A673 (cell line): ENCODE results near the gene SPEM1. TPM values are rescaled to one million over a fixed set of nuclear protein-coding genes. Genes with fewer than 3 reads are reported as not detected.

Experiments used
- BruUV-seq: library from RNA; stranded (reverse); fragments of 400-500 nt; replicated peaks from 2 replicates; lab custom pipeline; 2021; lab: Mats Ljungman, UMichigan
- CTCF ChIA-PET: fragments of 300-600 bp; sonication (Branson Sonifier 250); formaldehyde crosslinking; loops from one replicate; lab custom pipeline; 2022; ENCODE audit warnings: antibody characterized with exemption; lab: Charles Lee
- POLR2A ChIA-PET: fragments of 300-600 bp; sonication (Branson Sonifier 250); formaldehyde crosslinking; loops from one replicate; lab custom pipeline; 2022; ENCODE audit warnings: antibody characterized with exemption; ENCODE audit not compliant: low non-redundant PET; lab: Charles Lee
- DNase-seq: peaks from one replicate; pipeline ENCODE4 v3.0.0-alpha.2; 2015; ENCODE audit warnings: low spot score
- H3K27ac ChIP-seq: fragments of 200-600 bp; sonication (generic); 2 replicates; pipeline ENCODE4 v1.5.1; 2016; ENCODE audit warnings: mixed run types, low read depth, mild to moderate bottlenecking, mixed read lengths, antibody characterized with exemption, low read length; ENCODE audit not compliant: poor library complexity, severe bottlenecking
- H3K27me3 ChIP-seq: fragments of 200-600 bp; sonication (generic); replicated peaks from 2 replicates; pipeline ENCODE4 v1.6.1; 2017; ENCODE audit warnings: mixed run types, low read depth, mild to moderate bottlenecking, mixed read lengths, antibody characterized with exemption, low read length; ENCODE audit not compliant: insufficient read depth, poor library complexity
- H3K36me3 ChIP-seq: fragments of 200-600 bp; sonication (generic); 2 replicates; pipeline ENCODE4 v1.6.1; 2016; ENCODE audit warnings: mixed run types, mild to moderate bottlenecking, mixed read lengths, antibody characterized with exemption, low read length; ENCODE audit not compliant: insufficient read depth, poor library complexity, severe bottlenecking
- H3K4me1 ChIP-seq: fragments of 200-600 bp; sonication (generic); 2 replicates; pipeline ENCODE4 v1.6.1; 2017; ENCODE audit warnings: mixed run types, mild to moderate bottlenecking, mixed read lengths, antibody characterized with exemption, low read length; ENCODE audit not compliant: insufficient read depth, poor library complexity, severe bottlenecking
- H3K4me3 ChIP-seq: fragments of 200-600 bp; sonication (generic); 2 replicates; pipeline ENCODE4 v1.5.1; 2016; ENCODE audit warnings: low read depth, mixed run types, mild to moderate bottlenecking, mixed read lengths, low read length; ENCODE audit not compliant: poor library complexity, severe bottlenecking
- H3K9me3 ChIP-seq: fragments of 200-600 bp; sonication (generic); 2 replicates; pipeline ENCODE4 v1.6.1; 2016; ENCODE audit warnings: mixed run types, low read depth, mild to moderate bottlenecking, mixed read lengths, antibody characterized with exemption, low read length; ENCODE audit not compliant: poor library complexity, severe bottlenecking
- CTCF ChIP-seq: fragments of 300-800, 200-600 bp; sonication (generic); conservative IDR thresholded peaks from 2 replicates; pipeline ENCODE4 v1.5.1; 2017; ENCODE audit warnings: low read depth, mild to moderate bottlenecking, antibody characterized with exemption, low read length, moderate library complexity, mixed read lengths
- EZH2 ChIP-seq: fragments of 200-600 bp; sonication (generic); IDR thresholded peaks from 2 replicates; pipeline ENCODE4 v1.6.1; 2017; ENCODE audit warnings: borderline replicate concordance, low read depth, mild to moderate bottlenecking, mixed read lengths, antibody characterized with exemption, low read length; ENCODE audit not compliant: poor library complexity, severe bottlenecking
- intact Hi-C: fragments of 100-400 bp; cut with micrococcal nuclease; formaldehyde crosslinking; loops from one replicate; pipeline ENCODE4 v1.10.0; 2022; ENCODE audit not compliant: unreplicated experiment
- total RNA-seq: library from RNA; stranded (reverse); gene quantifications from 2 replicates; pipeline ENCODE4 v1.2.3, GENCODE V29; 2021

The SPEM1 gene
- total RNA-seq, 1 experiment from 2014 or later, result 0.43 TPM

GRCh38 chr17:7459961-7460545 is 39.9 kb downstream of the SPEM1 start:
- Histone ChIP-seq H3K27me3 (no peaks in the 10 kb centered on the region), H3K36me3 (peaks cover 4% of the 10 kb centered on the region), H3K4me3 (no peak overlapping the region), H3K9me3 (no peaks in the 10 kb centered on the region), H3K27ac (no peak overlapping the region), H3K4me1 (no peaks in the 10 kb centered on the region)
- no peak for TF ChIP-seq EZH2
- TF ChIP-seq CTCF, result no peak
- no TSS peak for BruUV-seq
- intact Hi-C loops, result no loop called here
- POLR2A ChIA-PET, result no interaction called here
- CTCF ChIA-PET, result interaction anchor here (0.5 kb wide), 1 partner anchor 19 kb away, joined by 3 read pairs; no protein-coding TSS in a partner anchor
- no peak for DNase-seq

GRCh38 chr17:7460850-7461660 is 40.9 kb downstream of the SPEM1 start:
- no peak for DNase-seq
- CTCF ChIA-PET, result interaction anchor here (0.5 kb wide), 1 partner anchor 20 kb away, joined by 3 read pairs; no protein-coding TSS in a partner anchor
- POLR2A ChIA-PET, result no interaction called here
- H3K4me3 ChIP-seq, result no peak overlapping the region
- H3K27me3 ChIP-seq, result no peaks in the 10 kb centered on the region
- H3K36me3 ChIP-seq, result peaks cover 4% of the 10 kb centered on the region
- no peaks in the 10 kb centered on the region for H3K9me3 ChIP-seq
- intact Hi-C loops, result no loop called here
- no peaks in the 10 kb centered on the region for H3K4me1 ChIP-seq
- TF ChIP-seq CTCF (no peak), EZH2 (no peak)
- no peak overlapping the region for H3K27ac ChIP-seq
- BruUV-seq, result no TSS peak

GRCh38 chr17:7462474-7463371 is 42.6 kb downstream of the SPEM1 start:
- Histone ChIP-seq H3K27me3 (no peaks in the 10 kb centered on the region), H3K4me1 (no peaks in the 10 kb centered on the region), H3K4me3 (no peak overlapping the region), H3K27ac (no peak overlapping the region), H3K9me3 (no peaks in the 10 kb centered on the region), H3K36me3 (peaks cover 12% of the 10 kb centered on the region)
- POLR2A ChIA-PET, result no interaction called here
- no TSS peak for BruUV-seq
- intact Hi-C loops, result no loop called here
- no peak for DNase-seq
- CTCF ChIA-PET, result no interaction called here
- no peak for TF ChIP-seq EZH2
- no peak for TF ChIP-seq CTCF
